Loucy (cell line): ENCODE data around the gene AIDA.

ENCODE experiments used
- EZH2phosphoT487 ChIP-seq: fragments of 200-600 bp; IDR thresholded peaks from 2 replicates; pipeline ENCODE4 v1.6.1; 2018; ENCODE audit warnings: antibody characterized with exemption, mild to moderate bottlenecking, moderate library complexity, borderline replicate concordance
- TF ChIP-seq, protein P1 (sequence below): fragments of 200-600 bp; sonication (generic); conservative IDR thresholded peaks from 2 replicates; pipeline ENCODE4 v1.5.1; 2014; ENCODE audit warnings: mild to moderate bottlenecking, antibody characterized with exemption, low read length

GRCh38 chr1:222643938-222644635 is 68.2 kb downstream of the AIDA start:
- TF ChIP-seq, protein P1, sequence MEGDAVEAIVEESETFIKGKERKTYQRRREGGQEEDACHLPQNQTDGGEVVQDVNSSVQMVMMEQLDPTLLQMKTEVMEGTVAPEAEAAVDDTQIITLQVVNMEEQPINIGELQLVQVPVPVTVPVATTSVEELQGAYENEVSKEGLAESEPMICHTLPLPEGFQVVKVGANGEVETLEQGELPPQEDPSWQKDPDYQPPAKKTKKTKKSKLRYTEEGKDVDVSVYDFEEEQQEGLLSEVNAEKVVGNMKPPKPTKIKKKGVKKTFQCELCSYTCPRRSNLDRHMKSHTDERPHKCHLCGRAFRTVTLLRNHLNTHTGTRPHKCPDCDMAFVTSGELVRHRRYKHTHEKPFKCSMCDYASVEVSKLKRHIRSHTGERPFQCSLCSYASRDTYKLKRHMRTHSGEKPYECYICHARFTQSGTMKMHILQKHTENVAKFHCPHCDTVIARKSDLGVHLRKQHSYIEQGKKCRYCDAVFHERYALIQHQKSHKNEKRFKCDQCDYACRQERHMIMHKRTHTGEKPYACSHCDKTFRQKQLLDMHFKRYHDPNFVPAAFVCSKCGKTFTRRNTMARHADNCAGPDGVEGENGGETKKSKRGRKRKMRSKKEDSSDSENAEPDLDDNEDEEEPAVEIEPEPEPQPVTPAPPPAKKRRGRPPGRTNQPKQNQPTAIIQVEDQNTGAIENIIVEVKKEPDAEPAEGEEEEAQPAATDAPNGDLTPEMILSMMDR: no peak
- TF ChIP-seq EZH2phosphoT487: no peak
